ENCODE data around the gene LRRC59.
A peak's percentile ranks its signal among the peaks of the same experiment; 100 is the strongest.

Gene LRRC59

DNA sequence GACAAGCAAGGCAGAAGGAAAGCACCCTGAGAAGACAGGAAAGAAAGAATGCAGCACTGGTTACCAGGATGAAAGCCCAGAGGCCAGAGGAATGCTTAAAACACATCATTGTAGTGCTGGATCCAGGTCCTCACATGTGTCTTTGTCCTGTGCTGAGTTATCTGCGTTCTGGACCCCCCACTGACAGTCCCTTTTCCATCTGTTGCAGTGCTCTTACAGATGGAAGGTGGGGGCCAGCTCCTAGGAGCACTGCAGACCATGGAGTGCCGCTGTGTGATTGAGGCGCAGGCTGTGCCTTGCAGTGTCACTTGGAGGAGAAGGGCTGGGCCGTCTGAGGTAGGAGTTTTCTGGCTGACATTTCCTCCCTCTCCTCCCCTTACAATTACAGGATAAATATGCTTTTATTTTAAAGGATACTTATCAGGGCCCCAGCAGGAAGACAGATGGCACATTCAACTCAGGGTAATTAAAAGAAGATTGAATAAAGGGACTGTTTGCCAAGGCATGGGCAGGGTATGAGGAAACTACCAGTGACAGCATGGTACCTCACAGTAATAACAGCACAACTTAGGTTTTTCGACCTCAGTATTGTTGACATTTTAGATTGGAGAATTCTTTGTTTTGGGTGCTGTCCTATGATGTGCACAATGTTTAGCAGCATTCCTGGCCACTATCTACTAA, 21.3 kb downstream of the LRRC59 start:
- TF ChIP-seq CTCF (conservative IDR thresholded peaks at IDR 0.05), result no peak
- H3K27ac ChIP-seq, result peak overlapping the region; percentile 16; the same call in 1 of the 2 replicates

GRCh38 chr17:50373705-50374104, 23.6 kb downstream of the LRRC59 start:
- H3K27ac ChIP-seq, result peak overlapping the region; percentile 97
- TF ChIP-seq CTCF (conservative IDR thresholded peaks at IDR 0.05), result no peak

DNA sequence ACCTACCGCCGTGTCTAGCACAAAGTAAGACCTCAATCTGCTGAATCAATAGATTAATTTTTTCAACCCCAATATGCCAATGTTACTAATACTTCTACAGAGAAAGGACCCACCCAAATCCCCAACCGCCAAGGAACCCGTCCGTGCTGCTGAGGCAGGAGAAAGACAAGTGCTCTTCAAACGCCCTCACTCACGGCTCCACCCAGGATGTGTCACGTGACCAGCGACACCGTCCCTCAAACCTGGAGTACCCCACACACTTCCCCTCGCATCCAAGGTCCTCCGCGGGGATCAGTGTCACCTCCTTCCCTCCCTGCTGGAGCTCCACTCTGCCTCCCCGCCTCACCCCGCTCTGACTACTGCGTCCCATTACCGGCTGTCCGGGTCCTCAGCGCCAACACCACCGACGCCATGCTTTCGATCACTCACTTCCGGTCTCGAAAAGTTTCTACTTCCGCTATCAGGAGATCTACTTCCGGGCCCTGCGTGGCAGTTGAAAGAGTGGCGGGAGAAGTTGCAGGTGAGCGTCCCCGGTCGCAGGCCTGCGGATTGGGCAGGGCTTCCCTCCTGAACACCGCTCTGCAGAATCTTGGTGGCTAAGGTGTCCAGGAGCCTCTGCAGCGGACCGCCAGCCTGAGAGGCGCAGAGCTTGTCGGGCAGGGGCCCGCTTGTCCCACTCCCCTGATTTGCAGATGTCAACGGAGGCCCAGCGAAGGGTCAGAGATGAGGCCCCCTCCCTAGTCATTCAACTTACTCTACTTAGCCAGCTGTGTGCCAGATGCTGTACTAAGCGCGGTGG, 24.4 kb downstream of the LRRC59 start, which contains the start of the genes EME1 and MRPL27:
Gene EME1 (plus strand): TSS at position 472 of the 799 bp plus-strand sequence. CDS start 1,980 bp downstream, outside the sequence.
Gene MRPL27 (minus strand): TSS at position 427 of the 799 bp plus-strand sequence. CDS start 14 bp downstream, at position 413.
- H3K27ac ChIP-seq, result peak within 1 kb of the TSS; percentile 97
- no peak for TF ChIP-seq CTCF (conservative IDR thresholded peaks at IDR 0.05)

DNA sequence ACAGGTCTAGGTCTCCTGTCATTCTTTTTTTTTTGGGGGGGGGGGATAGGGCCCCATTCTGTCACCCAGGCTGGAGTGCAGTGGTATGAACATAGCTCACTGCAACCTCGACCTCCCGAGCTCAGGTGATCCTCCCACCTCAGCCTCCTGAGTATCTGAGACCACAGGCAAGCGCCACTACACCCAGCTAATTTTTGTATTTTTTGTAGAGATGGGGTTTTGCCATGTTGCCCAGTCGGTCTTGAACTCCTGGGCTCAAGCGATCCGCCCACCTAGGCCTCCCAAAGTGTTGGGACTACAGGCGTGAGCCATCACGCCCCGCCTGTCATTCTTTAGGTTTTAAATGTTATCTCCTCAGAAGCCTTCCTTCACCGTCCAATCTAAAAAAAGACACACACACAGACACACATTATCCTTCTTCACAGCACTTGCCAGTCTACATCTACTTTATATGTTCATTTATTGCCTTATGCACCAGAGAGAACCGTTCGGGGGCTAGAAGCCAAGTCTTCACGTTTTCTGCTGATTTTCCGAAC, 25.0 kb downstream of the LRRC59 start:
- no peak for TF ChIP-seq CTCF (conservative IDR thresholded peaks at IDR 0.05)
- peak overlapping the region; percentile 97 for H3K27ac ChIP-seq

DNA sequence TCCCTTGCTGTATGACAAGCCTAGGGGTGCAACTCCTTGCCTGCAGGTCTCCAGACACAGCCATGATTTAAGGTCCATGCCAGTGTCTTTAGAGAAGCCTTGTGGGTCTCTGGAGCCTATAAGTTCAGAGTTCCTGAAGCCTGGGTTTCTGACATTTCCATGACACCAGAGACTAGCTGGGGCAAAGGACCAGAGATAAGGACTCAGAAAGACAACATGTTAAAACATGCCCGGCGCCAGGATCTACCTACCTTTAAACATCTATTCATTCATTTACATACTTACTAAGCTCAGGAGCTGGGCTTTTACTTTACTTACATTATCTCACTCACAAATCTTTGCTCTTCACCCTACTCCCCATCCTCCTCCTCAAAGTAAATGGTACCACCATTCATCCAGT, 25.8 kb downstream of the LRRC59 start:
- no peak overlapping the region for H3K27ac ChIP-seq
- no peak for TF ChIP-seq CTCF (conservative IDR thresholded peaks at IDR 0.05)

GRCh38 chr17:50370052-50370451, 27.3 kb downstream of the LRRC59 start:
- TF ChIP-seq CTCF (conservative IDR thresholded peaks at IDR 0.05), result no peak
- no peak overlapping the region for H3K27ac ChIP-seq

- no peak for TF ChIP-seq CTCF (conservative IDR thresholded peaks at IDR 0.05)
- no peak overlapping the region for H3K27ac ChIP-seq
Measured at GRCh38 chr17:50367401-50367800, 29.9 kb downstream of the LRRC59 start.

Data from VCaP (cell line).